Right kidney (tissue), 9 donors: ENCODE measurements around the gene ABCB10.
"Not testable (repeated sequence)": the region's sequence is repeated elsewhere in the genome, so short reads cannot be mapped to it uniquely, and the experiment has no call there.

Source experiments
- DNase-seq: peaks from one replicate; pipeline ENCODE4 v3.0.0-alpha.2; 2016
- long read RNA-seq, 8 donors: transcript quantifications; one replicate each; lab custom pipeline, GENCODE V29; 2026

The ABCB10 gene
- long read RNA-seq, donor 1, partial matches to known transcripts: 0 of 2 reads
- long read RNA-seq, donor 1, other reads (novel, unspliced or antisense): 0 of 2 reads
- long read RNA-seq, donor 2, partial matches to known transcripts: 5 of 9 reads
- long read RNA-seq, donor 2, other reads (novel, unspliced or antisense): 0 of 9 reads
- long read RNA-seq, donor 3, partial matches to known transcripts: 0 of 1 reads
- long read RNA-seq, donor 3, other reads (novel, unspliced or antisense): 0 of 1 reads
- long read RNA-seq, donor 4, partial matches to known transcripts: 0 of 3 reads
- long read RNA-seq, donor 4, other reads (novel, unspliced or antisense): 0 of 3 reads
- long read RNA-seq, donor 5, transcript ABCB10-201 (13 exons, 3,857 nt): major isoform, 6 of 6 reads
- long read RNA-seq, donor 5, partial matches to known transcripts: 0 of 6 reads
- long read RNA-seq, donor 5, other reads (novel, unspliced or antisense): 0 of 6 reads
- long read RNA-seq, donor 6, partial matches to known transcripts: 0 of 3 reads
- long read RNA-seq, donor 6, other reads (novel, unspliced or antisense): 0 of 3 reads
- long read RNA-seq, donor 7, transcript ABCB10-201 (13 exons, 3,857 nt): major isoform, 11 of 18 reads
- long read RNA-seq, donor 7, partial matches to known transcripts: 7 of 18 reads
- long read RNA-seq, donor 7, other reads (novel, unspliced or antisense): 0 of 18 reads
- long read RNA-seq, donor 8, transcript ABCB10-201 (13 exons, 3,857 nt): major isoform, 7 of 7 reads
- long read RNA-seq, donor 8, partial matches to known transcripts: 0 of 7 reads
- long read RNA-seq, donor 8, other reads (novel, unspliced or antisense): 0 of 7 reads

DNA sequence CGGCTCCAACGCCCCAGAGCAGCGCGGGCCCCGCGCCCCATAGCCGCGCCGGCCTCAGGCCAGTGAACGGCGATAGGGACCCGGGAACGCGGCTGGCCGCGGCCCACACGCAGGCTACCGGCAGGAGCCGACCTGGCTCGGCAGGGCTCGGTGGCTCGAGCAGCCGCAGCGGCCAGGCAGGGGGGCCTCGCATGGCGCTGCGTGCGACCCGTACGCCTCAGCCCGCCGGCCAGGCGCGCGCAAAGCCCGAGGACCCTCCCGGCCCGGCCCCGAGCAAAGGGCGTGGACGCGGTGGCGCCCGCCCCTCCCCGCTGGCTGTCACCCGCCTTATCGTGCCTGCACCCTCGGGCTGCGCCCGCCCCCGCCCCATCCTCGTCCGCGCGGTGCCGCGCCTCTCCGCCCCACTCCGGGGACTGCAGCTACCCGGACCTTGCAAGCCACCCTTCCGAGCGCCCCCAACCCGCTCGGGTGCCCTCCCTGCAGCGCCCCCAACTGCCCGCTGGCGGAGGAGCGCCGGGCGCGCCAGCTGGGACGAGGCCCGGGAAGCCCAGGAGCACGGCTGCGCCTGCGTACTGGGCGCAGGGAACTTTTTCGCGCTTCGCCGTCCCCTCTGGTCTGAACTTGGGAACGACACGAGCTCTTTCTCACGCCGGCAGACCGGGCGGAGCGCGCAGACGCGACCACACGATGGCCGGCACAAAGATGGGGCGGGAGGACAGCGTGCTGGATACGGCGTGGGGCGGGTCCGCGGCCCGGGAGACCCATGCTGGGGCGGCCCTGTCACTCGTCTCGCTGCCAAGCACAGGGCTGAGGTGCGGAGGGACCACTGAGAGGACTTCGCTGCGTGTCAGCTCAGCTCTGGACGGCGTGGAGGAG, at the start of gene ABCB10:
ABCB10 (minus strand) TSS at position 248 of the 876 bp plus-strand sequence; CDS start at position 193, 55 bp downstream.
- peak; percentile 92 for DNase-seq

DNA sequence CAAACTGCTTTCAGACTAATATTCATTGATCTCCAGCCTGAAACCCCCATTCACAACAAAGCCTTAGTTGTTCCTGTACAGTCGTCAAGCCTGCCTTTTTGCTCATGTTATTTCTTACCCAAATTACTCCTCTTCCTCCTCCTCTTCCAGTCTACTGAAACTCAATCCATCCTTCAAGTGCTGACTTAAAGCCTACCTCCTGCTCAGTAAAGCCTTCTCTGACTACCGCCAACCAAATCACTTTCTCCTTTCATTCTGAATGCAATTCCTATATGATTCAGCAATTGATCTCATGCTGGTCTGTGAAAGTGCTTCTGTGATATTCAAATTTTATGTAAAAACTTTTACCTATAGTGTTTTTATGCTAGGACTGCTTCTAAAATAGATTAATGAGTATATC, 48.9 kb upstream of the ABCB10 start:
- DNase-seq: no peak

DNA sequence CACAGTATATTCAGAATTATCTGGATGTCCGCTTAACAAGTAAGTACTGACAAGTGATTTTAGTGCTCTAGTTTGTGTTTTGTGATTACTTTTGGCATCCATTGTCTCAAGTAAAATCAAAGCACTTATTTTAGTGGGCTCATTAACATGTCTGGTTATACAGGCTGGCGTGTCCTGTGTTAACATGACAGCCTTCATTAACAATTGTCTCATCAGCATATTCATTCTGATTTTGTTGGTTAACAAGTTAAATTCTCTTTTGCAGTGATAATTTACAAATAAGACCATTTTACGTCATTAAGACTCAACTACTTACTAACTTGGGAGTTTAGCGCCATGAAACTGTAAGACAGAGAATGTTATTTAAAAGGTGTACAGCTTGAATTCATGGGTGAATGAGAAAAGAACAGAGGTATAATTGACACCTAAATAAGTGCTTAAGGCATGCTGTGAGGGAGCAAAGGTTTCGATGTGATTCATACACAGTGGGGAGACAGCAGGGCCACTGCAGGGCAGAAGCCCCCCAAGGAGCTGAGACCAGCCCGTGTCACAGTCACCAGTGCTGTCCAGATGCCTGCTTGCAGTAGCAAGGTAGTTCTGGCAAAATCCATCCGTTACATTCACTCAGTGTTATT, 45.0 kb upstream of the ABCB10 start:
- DNase-seq: no peak

DNA sequence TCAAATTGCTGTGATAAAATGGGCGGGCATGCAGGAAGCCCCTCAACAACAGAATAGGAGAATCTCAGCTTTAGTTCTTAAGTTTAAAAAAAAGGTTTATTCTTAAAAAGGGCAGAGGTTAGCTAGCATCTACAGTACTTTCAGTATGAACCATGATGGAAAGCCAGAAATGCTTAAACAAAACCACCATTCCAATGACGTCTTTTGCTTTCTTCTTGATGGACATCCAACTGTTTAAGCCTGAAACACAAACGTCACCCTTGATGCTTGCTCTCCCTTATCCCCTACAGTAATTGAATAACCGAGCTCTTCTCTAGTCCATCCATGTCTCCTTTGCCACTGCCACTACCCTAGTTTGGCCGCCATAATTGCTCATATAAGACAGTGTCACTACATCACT, 41.7 kb upstream of the ABCB10 start:
- DNase-seq: no peak

DNA sequence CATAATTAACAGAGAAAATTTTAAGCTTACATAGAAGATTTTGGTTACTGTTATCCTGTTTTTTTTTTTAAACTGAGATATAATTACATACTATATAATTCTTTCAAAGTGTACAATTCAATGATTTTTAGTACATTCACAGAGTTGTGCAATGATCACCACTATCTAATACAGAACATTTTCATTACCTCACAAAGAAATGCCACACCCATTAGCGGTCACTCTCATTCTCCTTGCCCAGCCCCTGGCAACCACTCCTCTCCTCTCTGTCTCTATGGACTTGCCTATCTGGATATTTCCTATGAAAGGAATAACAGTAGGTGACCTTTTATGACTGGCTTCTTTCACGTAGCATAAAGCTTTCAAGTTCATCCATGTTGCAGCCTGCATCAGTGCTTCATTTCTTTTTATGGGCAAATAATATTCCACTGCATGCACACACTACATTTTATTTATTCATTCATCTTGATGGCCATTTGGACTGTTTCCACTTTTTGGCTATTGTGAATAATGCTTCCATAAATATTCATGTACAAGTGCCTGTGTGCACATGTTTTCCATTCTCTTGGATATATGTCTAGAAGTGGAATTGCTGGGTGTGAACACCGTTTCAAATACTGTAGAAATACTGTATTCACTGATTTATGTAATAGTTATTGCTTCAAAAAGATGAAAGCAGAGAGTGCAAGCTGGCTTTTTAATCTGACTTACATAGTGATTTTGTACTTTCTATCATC, 40.9 kb upstream of the ABCB10 start:
- DNase-seq: no peak

DNA sequence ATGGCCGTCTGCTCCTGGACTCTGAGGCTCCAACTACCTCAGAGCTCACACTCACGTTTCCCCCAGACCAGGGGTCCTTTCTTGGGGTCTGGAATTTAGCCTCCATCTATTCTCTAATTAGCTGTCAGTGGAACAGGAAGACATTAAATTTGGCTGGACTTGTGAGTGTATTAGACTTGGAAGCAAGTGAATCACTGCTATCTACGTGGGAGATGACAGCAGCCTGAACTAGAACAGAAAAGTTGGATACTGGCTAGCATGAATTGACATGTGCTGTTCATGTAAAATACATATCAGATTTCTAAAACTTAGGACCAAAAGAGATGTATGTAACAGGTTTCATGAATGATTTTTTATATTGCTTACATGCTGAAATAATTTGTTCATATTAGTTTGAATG, 39.4 kb upstream of the ABCB10 start:
- DNase-seq: no peak

DNA sequence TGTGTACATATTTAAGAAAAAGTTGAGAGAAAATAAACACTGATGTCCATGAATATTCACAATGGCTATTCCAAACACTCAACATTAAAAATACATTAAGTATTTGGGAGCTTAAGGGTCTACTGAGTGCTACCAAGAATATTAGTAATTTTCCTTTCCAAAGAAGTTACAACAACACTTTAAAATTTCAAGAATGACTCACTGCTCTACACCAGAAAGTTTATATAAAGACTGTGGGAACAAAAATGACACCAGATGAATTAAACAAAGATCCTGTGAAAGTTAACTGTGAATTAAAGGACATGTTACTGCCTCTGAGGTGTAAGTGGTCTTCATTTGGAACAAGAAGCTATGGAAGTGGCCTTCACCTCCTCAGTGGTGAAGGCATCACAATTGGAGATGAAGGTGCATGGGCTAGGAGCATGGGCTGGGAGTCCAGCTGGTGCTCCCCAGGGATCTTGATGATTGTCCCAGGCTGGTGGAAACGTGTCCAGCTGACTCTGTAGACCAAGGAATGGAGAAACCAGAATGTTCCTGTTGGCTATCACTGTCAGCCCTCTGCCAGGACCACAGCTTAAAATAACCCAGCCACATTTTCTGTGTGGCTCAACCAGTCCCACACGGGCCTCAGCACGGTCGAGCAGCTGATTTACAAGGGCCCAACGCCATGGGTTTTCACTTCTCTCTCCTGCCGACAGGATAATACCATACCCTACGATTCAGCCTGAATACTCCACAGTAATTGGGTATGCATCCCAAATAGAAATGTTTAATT, 38.6 kb upstream of the ABCB10 start:
- no peak for DNase-seq

DNA sequence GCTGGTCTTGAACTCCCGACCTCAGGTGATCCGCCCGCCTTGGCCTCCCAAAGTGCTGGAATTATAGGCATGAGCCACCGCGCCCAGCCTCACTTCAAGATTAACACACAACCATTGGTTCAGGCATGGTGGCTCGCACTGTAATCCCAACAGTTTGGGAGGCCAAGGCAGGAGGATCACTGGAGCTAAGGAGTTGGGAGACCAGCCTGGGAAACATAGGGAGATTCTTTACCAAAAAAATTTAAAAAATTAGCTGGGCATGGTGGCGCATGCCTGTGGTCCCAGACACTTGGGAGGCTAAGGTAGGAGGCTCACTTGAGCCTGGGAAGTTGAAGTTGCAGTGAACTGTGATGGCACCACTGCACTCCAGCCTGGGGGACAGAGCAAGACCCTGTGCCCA, 37.4 kb upstream of the ABCB10 start:
- DNase-seq: not testable (repeated sequence)

DNA sequence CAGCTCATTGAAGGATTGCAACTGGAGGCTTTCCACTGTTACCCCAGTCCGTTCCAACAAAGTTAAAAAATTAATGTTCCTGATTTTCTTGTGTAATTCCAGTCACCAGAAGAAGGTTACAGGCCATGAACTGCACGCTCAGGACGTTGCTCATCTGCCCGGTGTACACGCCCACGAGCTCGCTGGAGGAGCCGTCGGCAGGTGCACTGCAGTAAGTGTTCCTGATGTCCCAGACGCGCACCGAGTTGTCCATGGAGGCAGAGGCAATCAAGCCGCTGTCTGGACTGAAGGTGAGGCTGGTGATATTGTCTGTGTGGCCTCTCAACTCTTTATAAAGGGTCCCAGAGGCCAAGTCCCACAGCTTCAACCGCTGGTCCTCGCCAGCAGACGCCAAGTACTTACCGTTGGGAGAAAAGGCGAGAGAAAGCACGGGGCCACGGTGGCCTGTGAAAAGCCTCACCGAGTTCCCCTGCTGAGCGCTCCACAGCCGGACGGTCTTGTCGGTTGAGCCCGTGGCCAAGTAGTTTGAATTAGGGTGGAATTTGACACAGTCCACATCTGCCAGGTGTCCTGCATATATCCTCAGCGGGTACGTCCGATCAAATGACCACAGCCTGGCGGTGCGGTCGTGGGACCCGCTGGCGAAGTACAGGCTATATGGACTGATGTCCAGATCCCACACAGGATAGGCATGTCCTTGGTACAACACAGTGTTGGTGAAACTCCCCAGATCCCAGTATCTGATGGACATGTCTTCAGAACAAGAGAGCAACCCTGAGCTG, 35.9 kb upstream of the ABCB10 start:
- no peak for DNase-seq

DNA sequence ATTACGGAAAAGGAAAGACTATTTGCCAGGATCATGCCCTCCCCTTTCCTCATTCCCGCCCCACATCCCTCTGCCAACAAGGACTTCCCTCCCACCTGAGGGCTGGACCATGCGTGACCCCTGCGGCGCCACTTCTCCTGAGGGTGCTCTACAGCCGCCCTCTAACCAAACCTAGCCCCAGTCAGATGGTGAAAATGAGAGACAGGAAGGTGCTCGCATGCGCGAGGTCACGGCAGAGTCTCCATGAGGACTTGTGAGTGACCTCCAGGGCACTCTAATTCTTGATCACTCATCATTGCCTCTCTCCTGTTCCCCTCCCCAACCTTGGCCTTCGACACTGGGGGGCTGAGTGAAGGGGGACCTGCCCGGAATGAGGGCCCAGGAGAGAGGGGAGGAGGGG, 35.3 kb upstream of the ABCB10 start:
- no peak for DNase-seq

DNA sequence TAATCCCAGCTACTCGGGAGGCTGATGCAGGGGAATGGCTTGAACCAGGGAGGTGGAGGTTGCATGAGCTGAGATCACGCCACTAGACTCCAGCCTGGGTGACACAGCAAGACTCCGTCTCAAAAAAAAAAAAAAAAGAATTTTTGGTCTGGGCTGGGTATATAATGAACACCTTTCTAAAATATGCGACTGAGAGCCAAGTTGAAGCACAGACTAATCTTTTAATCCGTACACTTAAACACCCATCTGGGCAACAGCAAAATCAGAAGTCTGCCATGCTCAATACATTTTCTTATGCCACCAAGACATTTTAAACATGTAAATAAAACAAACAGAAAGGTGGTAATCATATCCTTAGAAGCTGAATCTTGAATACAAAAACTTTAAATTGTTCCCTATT, 31.6 kb upstream of the ABCB10 start:
- DNase-seq: no peak

DNA sequence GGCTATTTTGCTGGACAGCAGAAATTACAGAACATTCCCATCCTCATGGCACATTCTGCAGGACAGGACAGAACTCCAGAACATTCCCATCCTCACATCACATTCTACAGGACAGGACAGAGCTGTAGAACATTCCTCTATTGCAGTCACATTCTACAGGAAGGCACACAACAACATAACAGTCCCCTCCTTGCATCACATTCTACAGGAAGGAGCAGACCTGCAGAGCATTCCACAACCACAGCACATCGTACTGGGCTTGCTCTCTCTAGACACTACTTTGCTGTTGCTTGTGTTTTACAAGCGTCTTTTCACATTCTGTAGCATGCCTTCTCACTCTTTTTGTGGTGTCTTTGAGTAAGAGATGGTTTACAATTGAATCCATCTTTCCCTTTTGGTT, 26.8 kb upstream of the ABCB10 start:
- no peak for DNase-seq

DNA sequence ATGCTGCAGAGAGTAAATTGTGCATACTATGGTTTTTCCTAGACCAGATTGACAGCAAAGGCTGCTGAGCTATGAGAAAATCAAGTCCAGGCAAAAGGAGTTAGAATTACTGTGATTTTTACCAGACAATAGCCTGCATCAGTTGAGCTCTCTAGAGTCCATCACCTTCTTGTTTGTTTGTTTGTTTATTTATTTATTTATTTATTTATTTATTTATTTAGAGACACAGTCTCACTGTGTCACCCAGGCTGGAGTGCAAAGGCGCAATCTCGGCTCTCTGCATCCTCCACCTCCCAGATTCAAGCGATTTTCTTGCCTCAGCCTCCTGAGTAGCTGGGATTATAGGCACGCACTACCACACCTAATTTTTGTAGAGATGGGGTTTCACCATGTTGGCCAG, 24.2 kb upstream of the ABCB10 start:
- DNase-seq: no peak

DNA sequence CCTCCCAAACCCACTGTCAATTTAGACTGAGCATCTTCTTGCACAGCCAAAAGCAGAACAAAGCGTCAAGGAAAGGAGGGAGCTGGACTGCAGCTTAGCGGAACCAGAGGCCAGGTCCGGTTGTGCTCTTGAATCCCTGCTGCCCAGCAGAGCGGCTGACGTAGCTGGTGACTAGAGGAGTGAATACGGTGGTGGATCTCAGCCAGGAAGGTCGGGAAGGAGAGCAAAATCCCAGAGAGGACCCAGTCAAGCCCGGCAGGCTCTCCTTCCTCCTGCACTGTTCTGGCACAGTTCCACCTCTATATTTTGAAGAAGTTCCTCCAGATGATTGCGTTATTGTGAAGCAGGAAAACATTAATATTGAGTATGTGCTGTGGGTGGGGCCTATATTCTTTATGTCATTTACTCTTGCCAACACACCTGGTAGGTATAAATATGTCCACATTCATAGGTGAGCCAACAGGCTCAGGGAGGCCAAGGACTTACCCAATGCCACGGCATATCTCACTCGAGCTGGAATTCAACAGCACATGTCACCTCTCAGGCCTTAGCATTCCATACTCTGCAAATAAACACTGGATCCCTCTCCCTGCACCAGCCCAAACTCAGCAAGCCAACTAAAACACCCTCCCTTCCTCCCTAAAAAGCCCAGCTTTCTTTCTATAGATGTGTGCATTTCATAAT, 23.6 kb upstream of the ABCB10 start:
- no peak for DNase-seq

DNA sequence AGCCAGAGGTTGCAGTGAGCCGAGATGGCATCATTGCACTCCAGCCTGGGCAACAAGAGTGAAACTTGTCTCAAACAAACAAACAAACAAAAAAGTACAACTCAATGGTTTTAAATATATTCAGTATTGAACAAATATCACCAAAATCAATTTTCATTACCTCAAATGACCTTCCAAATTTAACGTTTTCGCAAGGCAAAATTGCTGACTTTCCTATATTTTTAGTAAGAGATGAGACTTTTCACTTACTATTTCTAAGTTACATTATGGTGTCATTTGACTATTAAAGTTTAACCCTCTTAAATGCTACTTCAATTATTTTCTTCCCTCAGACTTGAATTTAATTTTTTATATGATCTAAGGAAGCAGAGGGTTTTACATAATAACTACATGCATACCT, 23.0 kb upstream of the ABCB10 start:
- no peak for DNase-seq

DNA sequence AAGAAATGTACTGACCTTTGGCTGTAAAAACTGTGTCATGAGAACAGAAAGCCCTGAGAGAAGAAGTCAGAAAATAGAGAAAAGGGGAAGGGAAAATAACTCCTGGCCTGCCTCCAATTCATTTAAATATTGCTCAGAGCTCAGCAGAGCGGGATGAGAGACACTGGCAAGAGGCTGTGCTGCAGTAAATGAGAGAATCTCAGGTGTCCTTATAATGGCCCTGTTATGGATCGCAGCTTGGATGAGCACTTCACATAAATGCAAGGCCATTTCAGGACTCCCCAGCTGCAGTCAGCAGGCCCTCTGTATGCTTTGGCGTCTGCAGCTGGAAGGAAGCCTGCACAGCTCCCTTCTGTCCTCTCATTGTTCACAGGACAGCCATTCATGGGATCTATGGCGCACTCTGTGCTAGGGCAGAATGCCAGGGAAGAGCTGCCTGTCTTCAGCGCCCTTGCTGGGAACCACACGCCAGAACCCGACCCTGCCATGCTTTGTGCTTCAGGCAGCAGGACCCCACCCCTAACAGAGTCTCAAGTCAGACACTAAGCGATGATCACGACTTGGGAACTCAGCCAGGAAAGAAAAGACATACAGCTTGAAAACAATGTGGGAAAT, 20.7 kb upstream of the ABCB10 start:
- DNase-seq: peak; percentile 56

DNA sequence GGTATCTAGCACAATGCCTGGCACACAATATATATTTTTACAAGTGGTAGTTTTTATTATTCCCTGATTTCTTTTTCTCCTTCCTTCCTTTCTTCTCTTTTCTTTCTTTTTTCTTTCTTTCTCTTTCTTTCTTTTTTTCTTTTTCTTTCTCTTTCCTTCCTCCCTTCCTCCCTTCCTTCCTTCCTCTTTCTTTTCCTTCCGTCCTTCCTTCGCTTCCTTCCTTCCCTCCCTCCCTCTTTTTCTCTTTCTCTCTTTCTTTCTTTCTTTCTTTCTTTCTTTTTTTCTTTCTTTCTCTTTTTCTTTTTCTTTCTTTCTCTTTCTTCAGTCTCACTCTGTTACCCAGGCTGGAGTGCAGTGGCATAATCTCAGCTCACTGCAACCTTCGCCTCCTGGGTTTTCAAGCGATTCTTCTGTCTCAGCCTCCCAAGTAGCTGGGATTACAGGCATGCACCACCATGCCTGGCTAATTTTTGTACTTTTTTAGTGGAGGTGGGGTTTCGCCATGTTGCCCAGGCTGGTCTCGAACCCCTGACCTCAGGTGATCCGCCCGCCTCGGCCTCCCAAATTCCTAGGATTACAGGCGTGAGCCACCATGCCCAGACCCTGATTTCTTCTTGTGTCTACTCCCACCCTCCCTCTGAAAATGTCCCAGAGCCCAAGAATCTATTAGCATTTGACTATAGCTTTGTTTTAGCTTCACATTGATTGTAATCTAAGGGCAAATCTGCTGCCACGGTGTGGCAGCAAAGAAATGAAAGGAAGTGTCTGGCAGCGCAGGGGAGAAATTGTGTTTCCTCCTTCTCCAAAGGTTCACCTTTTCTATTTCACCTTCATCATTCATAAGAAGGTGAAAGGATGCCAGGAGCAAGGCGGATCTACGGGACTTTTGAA, 19.9 kb upstream of the ABCB10 start:
- no peak for DNase-seq
